GM12864 (cell line): ENCODE data around the gene APCDD1L.

Experiments
- DNase-seq: peaks from one replicate; pipeline ENCODE4 v3.0.0-alpha.2; 2011; ENCODE audit warnings: low read depth
- H3K4me3 ChIP-seq: 2 replicates; pipeline ENCODE4 v1.5.1; 2011; ENCODE audit warnings: mild to moderate bottlenecking, low read depth, low read length, control low read depth
- TF ChIP-seq, protein P1 (sequence below): IDR thresholded peaks from 2 replicates; pipeline ENCODE4 v1.5.1; 2011; ENCODE audit warnings: low read depth, mild to moderate bottlenecking, moderate library complexity, low read length, control low read depth, inconsistent platforms; ENCODE audit errors: missing control alignments

The APCDD1L gene

GRCh38 chr20:58515233-58516212 is at the start of gene APCDD1L:
APCDD1L (minus strand) TSS chr20:58515399; CDS start chr20:58514707, 692 bp downstream.
- TF ChIP-seq, protein P1, sequence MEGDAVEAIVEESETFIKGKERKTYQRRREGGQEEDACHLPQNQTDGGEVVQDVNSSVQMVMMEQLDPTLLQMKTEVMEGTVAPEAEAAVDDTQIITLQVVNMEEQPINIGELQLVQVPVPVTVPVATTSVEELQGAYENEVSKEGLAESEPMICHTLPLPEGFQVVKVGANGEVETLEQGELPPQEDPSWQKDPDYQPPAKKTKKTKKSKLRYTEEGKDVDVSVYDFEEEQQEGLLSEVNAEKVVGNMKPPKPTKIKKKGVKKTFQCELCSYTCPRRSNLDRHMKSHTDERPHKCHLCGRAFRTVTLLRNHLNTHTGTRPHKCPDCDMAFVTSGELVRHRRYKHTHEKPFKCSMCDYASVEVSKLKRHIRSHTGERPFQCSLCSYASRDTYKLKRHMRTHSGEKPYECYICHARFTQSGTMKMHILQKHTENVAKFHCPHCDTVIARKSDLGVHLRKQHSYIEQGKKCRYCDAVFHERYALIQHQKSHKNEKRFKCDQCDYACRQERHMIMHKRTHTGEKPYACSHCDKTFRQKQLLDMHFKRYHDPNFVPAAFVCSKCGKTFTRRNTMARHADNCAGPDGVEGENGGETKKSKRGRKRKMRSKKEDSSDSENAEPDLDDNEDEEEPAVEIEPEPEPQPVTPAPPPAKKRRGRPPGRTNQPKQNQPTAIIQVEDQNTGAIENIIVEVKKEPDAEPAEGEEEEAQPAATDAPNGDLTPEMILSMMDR, result no peak
- H3K4me3 ChIP-seq, result no peak within 1 kb of the TSS
- DNase-seq, result no peak

DNA sequence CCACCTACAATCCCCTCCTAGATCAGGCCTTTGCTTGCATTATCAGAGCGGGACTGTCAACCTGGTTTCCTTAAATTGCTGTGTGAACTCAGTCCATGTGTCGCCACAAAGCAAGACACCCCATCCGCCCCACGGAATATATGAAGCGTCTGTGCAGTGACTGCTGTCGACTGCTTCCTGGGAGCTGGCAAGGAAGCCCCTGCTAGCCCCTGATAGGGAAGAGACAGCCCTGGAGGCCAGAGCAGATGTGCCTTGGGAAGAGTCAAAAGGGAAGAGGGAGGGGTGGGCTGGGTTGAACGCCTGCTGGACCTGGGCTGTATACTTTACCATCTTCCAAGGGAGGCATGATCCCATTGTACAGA is 44.1 kb upstream of the APCDD1L start:
- H3K4me3 ChIP-seq, result no peak overlapping the region
- DNase-seq, result no peak
- TF ChIP-seq, protein P1, result no peak

- DNase-seq, result no peak
- H3K4me3 ChIP-seq, result no peak overlapping the region
- TF ChIP-seq, protein P1, result no peak
Measured at GRCh38 chr20:58558486-58559367, 43.5 kb upstream of the APCDD1L start.

DNA sequence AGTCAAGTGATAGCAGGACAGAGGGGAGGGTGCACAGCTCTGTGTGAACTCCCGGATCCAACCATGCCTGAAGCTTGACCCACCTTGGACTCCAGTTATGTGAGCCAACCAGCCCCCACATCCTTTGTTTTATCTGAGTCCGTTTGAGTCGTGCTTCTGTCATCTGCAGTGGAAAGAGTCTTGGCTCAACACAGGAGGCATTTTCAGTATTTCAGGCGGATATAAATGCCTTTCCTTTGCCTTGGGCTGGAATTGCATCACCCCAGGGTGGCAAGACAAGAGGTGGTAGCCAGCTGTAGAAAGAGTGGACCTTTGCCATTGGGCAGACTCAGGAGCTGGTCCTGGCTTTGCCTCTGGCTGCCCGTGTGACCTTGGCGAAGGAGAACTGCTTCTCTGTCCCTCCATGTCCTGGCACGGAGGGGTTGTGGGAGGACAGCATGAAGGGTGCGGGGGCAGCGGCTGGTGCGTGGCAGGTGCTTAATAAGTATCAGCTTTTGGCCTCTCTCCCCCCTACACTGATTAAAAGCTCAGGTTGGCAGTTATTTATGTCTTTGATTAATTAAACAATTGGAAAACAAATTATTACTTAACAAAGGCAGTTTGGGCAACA is 42.6 kb upstream of the APCDD1L start:
- no peak for DNase-seq
- TF ChIP-seq, protein P1, result no peak
- no peak overlapping the region for H3K4me3 ChIP-seq

DNA sequence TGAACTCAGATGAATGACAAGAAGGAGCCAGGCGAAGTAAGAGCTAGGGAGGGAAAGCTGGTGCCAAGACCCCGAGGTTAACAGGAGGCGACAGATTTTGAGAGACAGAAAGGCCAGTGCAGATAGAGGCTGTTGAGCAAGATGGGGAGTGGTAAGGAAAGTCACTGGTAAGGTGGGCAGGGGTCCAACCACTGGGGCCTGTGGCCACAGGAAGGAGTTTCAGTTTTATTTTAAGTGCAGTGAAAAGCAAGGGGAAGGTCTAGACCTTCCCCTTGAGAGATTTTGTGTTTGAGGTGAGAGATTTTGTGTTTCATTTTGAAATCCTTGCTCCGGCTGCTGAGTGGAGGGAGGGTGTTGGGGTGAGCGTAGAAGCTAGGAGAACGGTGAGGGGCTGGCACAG is 41.8 kb upstream of the APCDD1L start:
- TF ChIP-seq, protein P1, result no peak
- DNase-seq, result no peak
- no peak overlapping the region for H3K4me3 ChIP-seq

DNA sequence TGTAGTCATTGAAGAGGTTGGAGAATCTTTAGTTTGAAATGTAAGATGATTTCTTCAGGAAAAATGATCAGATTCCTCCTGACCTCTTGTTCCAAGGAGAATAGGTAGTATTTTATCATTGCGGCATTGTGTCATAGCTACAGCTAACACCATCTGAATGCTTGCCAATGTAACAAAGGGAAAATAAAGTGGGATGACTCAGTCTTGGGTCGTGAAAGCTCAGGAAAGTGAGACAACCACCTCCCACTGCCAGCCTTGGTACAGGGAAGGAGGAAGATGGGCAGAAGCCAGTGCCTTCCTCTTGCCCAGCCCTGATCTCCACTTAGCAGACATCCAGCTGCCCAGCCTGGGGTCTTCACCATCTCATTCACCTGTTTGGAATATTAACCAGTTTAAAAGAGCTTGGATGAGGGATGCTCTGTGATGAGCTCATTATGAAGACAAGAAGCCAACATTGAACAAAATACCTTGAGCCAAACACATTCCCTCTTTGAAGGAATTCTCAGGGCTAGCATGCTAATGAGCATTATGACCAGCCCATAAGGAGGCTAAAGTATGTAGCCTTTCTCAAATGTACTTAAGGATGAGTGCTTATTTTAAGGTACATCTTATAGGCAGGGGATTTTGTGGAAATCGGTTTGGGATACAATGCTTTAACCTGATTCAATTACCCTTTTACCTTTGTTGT is 40.0 kb upstream of the APCDD1L start:
- TF ChIP-seq, protein P1, result no peak
- DNase-seq, result no peak
- H3K4me3 ChIP-seq, result no peak overlapping the region
